ENCODE results near the gene DHX34. TPM values are rescaled to one million over a fixed set of nuclear protein-coding genes. Genes with fewer than 3 reads are reported as not detected.
A peak's percentile ranks its signal among the peaks of the same experiment; 100 is the strongest.
"Not testable (repeated sequence)": the region's sequence is repeated elsewhere in the genome, so short reads cannot be mapped to it uniquely, and the experiment has no call there.

DHX34 gene
- total and polyA plus RNA-seq, 11 donors, result 3.7 to 13.3 (median 6.7) TPM

GRCh38 chr19:47331931-47332547 is 17.1 kb upstream of the DHX34 start, which contains the start of gene C5AR2:
Gene C5AR2, plus strand, starts transcription at chr19:47332175. Its CDS starts 8,625 bp downstream, at chr19:47340800.
- H3K4me3 ChIP-seq, result no peak within 1 kb of the TSS
- H3K27me3 ChIP-seq, result peaks cover 0 to 4% (median 0%) of the 10 kb centered on the region in 9 donors
- H3K36me3 ChIP-seq, result no peaks in the 10 kb centered on the region
- WGBS, 4 donors, result 52 to 60% (median 55%) methylated on average over 10 to 18 of the region's 18 CpGs
- intact Hi-C loops (cut with DNase I), result no loop called here
- peaks cover 0 to 46% (median 0%) of the 10 kb centered on the region in 12 donors for H3K4me1 ChIP-seq
- TF ChIP-seq POLR2A (IDR thresholded peaks at IDR 0.05) (no peak), CTCF (IDR thresholded peaks at IDR 0.05) (no peak)
- peak within 1 kb of the TSS in 6 of 12 donors; percentile 5 to 93 (median 70) for H3K27ac ChIP-seq
- ATAC-seq (peak in 2 of 4 donors; percentile 45 to 55), DNase-seq (no peak)
- no peaks in the 10 kb centered on the region for H3K9me3 ChIP-seq

GRCh38 chr19:47336765-47337718 is 12.1 kb upstream of the DHX34 start:
- Histone ChIP-seq H3K4me3 (peak overlapping the region in 6 of 12 donors; percentile 5 to 52 (median 30)), H3K4me1 (peaks cover 0 to 28% (median 0%) of the 10 kb centered on the region in 12 donors), H3K27ac (peak overlapping the region in 3 of 12 donors; percentile 19 to 83 (median 26))
- intact Hi-C loops (cut with DNase I); H3K9me3 ChIP-seq; H3K27me3 ChIP-seq; H3K36me3 ChIP-seq: not testable (repeated sequence)
- peak in 4 of 5 donors; percentile 46 to 71 (median 60) for DNase-seq
- ATAC-seq, result peak; percentile 47 to 88 (median 70)
- WGBS, 4 donors, result 73 to 76% (median 76%) methylated on average over 14 to 18 of the region's 18 CpGs

- intact Hi-C loops (cut with DNase I), result no loop called here
- no peak for TF ChIP-seq CTCF (IDR thresholded peaks at IDR 0.05)
- TF ChIP-seq POLR2A (IDR thresholded peaks at IDR 0.05), result no peak
- Histone ChIP-seq H3K27ac (no peak overlapping the region), H3K4me1 (peaks cover 0 to 16% (median 0%) of the 10 kb centered on the region in 12 donors), H3K9me3 (no peaks in the 10 kb centered on the region), H3K36me3 (no peaks in the 10 kb centered on the region), H3K4me3 (no peak overlapping the region), H3K27me3 (no peaks in the 10 kb centered on the region)
- 78 to 87% (median 81%) methylated on average over 10 of the region's 10 CpGs for whole genome bisulfite sequencing, 4 donors
- no peak for DNase-seq
- ATAC-seq, result no peak
Measured at GRCh38 chr19:47339196-47339880, 9.8 kb upstream of the DHX34 start.

- H3K4me1 ChIP-seq, result peaks cover 0 to 16% (median 0%) of the 10 kb centered on the region in 12 donors
- WGBS, 4 donors, result 92 to 94% (median 93%) methylated on average over 20 to 29 of the region's 29 CpGs
- ATAC-seq, result no peak
- TF ChIP-seq CTCF (IDR thresholded peaks at IDR 0.05) (no peak), POLR2A (IDR thresholded peaks at IDR 0.05) (no peak)
- no peak overlapping the region for H3K4me3 ChIP-seq
- no peak for DNase-seq
- no peaks in the 10 kb centered on the region for H3K27me3 ChIP-seq
- intact Hi-C loops (cut with DNase I), result no loop called here
- no peaks in the 10 kb centered on the region for H3K36me3 ChIP-seq
- H3K9me3 ChIP-seq, result no peaks in the 10 kb centered on the region
- no peak overlapping the region for H3K27ac ChIP-seq
Measured at GRCh38 chr19:47340477-47341208, 8.5 kb upstream of the DHX34 start.

Data from heart left ventricle (tissue), 16 donors.